ENCODE data around the gene ARHGAP19.

DNA sequence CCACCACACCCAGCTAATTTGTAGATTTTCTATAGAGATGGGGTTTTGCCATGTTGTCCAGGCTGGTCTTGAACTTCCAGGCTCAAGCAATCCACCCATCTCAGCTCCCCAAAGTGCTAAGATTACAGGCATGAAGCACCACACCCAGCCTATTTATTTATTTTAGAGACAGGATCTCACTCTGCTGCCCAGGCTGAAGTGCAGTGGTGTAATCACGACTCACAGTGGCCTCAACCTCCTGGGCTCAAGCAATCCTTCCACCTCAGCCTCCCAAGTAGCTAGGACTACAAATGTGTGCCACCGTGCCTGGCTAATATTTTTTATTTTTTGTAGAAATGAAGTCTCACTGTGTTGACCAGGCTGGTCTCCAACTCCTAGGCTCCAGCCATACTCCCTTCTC, 49.0 kb upstream of the ARHGAP19 start:
- TF ChIP-seq, protein P1, sequence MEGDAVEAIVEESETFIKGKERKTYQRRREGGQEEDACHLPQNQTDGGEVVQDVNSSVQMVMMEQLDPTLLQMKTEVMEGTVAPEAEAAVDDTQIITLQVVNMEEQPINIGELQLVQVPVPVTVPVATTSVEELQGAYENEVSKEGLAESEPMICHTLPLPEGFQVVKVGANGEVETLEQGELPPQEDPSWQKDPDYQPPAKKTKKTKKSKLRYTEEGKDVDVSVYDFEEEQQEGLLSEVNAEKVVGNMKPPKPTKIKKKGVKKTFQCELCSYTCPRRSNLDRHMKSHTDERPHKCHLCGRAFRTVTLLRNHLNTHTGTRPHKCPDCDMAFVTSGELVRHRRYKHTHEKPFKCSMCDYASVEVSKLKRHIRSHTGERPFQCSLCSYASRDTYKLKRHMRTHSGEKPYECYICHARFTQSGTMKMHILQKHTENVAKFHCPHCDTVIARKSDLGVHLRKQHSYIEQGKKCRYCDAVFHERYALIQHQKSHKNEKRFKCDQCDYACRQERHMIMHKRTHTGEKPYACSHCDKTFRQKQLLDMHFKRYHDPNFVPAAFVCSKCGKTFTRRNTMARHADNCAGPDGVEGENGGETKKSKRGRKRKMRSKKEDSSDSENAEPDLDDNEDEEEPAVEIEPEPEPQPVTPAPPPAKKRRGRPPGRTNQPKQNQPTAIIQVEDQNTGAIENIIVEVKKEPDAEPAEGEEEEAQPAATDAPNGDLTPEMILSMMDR (IDR thresholded peaks at IDR 0.05; ENCODE audit: insufficient read depth, low read length) = no peak
- TF ChIP-seq, protein P2, sequence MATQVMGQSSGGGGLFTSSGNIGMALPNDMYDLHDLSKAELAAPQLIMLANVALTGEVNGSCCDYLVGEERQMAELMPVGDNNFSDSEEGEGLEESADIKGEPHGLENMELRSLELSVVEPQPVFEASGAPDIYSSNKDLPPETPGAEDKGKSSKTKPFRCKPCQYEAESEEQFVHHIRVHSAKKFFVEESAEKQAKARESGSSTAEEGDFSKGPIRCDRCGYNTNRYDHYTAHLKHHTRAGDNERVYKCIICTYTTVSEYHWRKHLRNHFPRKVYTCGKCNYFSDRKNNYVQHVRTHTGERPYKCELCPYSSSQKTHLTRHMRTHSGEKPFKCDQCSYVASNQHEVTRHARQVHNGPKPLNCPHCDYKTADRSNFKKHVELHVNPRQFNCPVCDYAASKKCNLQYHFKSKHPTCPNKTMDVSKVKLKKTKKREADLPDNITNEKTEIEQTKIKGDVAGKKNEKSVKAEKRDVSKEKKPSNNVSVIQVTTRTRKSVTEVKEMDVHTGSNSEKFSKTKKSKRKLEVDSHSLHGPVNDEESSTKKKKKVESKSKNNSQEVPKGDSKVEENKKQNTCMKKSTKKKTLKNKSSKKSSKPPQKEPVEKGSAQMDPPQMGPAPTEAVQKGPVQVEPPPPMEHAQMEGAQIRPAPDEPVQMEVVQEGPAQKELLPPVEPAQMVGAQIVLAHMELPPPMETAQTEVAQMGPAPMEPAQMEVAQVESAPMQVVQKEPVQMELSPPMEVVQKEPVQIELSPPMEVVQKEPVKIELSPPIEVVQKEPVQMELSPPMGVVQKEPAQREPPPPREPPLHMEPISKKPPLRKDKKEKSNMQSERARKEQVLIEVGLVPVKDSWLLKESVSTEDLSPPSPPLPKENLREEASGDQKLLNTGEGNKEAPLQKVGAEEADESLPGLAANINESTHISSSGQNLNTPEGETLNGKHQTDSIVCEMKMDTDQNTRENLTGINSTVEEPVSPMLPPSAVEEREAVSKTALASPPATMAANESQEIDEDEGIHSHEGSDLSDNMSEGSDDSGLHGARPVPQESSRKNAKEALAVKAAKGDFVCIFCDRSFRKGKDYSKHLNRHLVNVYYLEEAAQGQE (IDR thresholded peaks at IDR 0.05; ENCODE audit: insufficient replicate concordance, low read depth) = no peak
- TF ChIP-seq SPI1 (IDR thresholded peaks at IDR 0.05; ENCODE audit: borderline replicate concordance, low read depth) (no peak), GABPA (IDR thresholded peaks at IDR 0.05; ENCODE audit: low read depth) (no peak)
